Suprapubic skin (tissue), 4 donors: Measurements from ENCODE around the gene HOXA1.

ENCODE experiments used
- CTCF ChIP-seq, 2 donors: fragments of 200-600 bp in 1 of 2; fragments of 450-650 bp in 1 of 2; sonication (generic) in 1 of 2; IDR thresholded peaks; one replicate each; pipeline ENCODE4 v1.5.1; 2016 to 2019; ENCODE audit warnings: antibody characterized with exemption in 2 of 2, mild to moderate bottlenecking in 1 of 2, moderate library complexity in 1 of 2
- EP300 ChIP-seq: sonication (generic); formaldehyde crosslinking; IDR thresholded peaks from one replicate; pipeline ENCODE4 v1.6.1; 2017; ENCODE audit warnings: antibody characterized with exemption
- POLR2AphosphoS5 ChIP-seq, 3 donors: sonication (generic); formaldehyde crosslinking; IDR thresholded peaks; one replicate each; pipeline ENCODE4 v1.6.1; 2017; ENCODE audit warnings: antibody characterized with exemption in 3 of 3

GRCh38 chr7:27091941-27092818 lies 3.6 kb downstream of the HOXA1 start:
- no peak for TF ChIP-seq CTCF (IDR thresholded peaks at IDR 0.05)
- no peak for TF ChIP-seq POLR2AphosphoS5 (IDR thresholded peaks at IDR 0.05)
- TF ChIP-seq EP300 = no peak
